ENCODE measurements around the gene RASGRF1. TPM values are rescaled to one million over a fixed set of nuclear protein-coding genes. Genes with fewer than 3 reads are reported as not detected.
A peak's percentile ranks its signal among the peaks of the same experiment; 100 is the strongest.

Gene RASGRF1
- total and polyA plus RNA-seq, 2 donors (not counting 1 experiment from before 2014, with no cell fraction given) = 0.09 TPM; not detected in 1

- Histone ChIP-seq H3K36me3 (ENCODE audit: control insufficient read depth, insufficient read depth, low read length) (no peaks in the 10 kb centered on the region), H3K9ac (ENCODE audit: insufficient read depth, low read length) (no peak overlapping the region)
- DNase-seq (ENCODE audit: low read depth in 2 of 2) = no peak
Observed at GRCh38 chr15:79010278-79010677, 80.3 kb downstream of the RASGRF1 start.

GRCh38 chr15:79009379-79009778 lies 81.2 kb downstream of the RASGRF1 start:
- no peak overlapping the region for H2AFZ ChIP-seq (ENCODE audit: low read length)
- H3K27me3 ChIP-seq (ENCODE audit: control insufficient read depth, insufficient read depth, low read length) = peaks cover 2% of the 10 kb centered on the region
- peak overlapping the region; percentile 7 for H3K9ac ChIP-seq (ENCODE audit: insufficient read depth, low read length)
- TF ChIP-seq, protein P1, sequence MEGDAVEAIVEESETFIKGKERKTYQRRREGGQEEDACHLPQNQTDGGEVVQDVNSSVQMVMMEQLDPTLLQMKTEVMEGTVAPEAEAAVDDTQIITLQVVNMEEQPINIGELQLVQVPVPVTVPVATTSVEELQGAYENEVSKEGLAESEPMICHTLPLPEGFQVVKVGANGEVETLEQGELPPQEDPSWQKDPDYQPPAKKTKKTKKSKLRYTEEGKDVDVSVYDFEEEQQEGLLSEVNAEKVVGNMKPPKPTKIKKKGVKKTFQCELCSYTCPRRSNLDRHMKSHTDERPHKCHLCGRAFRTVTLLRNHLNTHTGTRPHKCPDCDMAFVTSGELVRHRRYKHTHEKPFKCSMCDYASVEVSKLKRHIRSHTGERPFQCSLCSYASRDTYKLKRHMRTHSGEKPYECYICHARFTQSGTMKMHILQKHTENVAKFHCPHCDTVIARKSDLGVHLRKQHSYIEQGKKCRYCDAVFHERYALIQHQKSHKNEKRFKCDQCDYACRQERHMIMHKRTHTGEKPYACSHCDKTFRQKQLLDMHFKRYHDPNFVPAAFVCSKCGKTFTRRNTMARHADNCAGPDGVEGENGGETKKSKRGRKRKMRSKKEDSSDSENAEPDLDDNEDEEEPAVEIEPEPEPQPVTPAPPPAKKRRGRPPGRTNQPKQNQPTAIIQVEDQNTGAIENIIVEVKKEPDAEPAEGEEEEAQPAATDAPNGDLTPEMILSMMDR (conservative IDR thresholded peaks at IDR 0.05 in 1 of 2, IDR thresholded peaks at IDR 0.05 in 1 of 2; ENCODE audit: low read depth in 1 of 2, low read length in 2 of 2) = no peak
- no peak for TF ChIP-seq EZH2 (IDR thresholded peaks at IDR 0.05; ENCODE audit: low read length, missing control alignments)
- H3K4me2 ChIP-seq (ENCODE audit: extremely low read depth, insufficient read depth, low read length) = no peak overlapping the region
- no peak for DNase-seq (ENCODE audit: low read depth in 2 of 2)
- no peak overlapping the region for H3K27ac ChIP-seq (ENCODE audit: insufficient read depth, low read length)
- no peak overlapping the region for H3K4me3 ChIP-seq (replicated peaks in 1 of 4; ENCODE audit: control extremely low read depth in 1 of 4, insufficient read depth in 1 of 4, low read depth in 3 of 4, low read length in 4 of 4)
- no peaks in the 10 kb centered on the region for H3K36me3 ChIP-seq (ENCODE audit: control insufficient read depth, insufficient read depth, low read length)
- peaks cover 3% of the 10 kb centered on the region for H3K4me1 ChIP-seq (ENCODE audit: control insufficient read depth, extremely low read depth, insufficient read depth, low read length)
- H3K79me2 ChIP-seq (ENCODE audit: control insufficient read depth, insufficient read depth, low read length) = no peaks in the 10 kb centered on the region
- no peaks in the 10 kb centered on the region for H3K9me3 ChIP-seq (ENCODE audit: control insufficient read depth, insufficient read depth, low read depth, low read length)
- no peaks in the 10 kb centered on the region for H4K20me1 ChIP-seq (ENCODE audit: control insufficient read depth, extremely low read depth, insufficient read depth, low read length)

More at GRCh38 chr15:79010278-79010677, 80.3 kb downstream of the RASGRF1 start:
- Histone ChIP-seq H3K4me1 (ENCODE audit: control insufficient read depth, extremely low read depth, insufficient read depth, low read length) (no peaks in the 10 kb centered on the region), H3K4me3 (replicated peaks in 1 of 4; ENCODE audit: control extremely low read depth in 1 of 4, insufficient read depth in 1 of 4, low read depth in 3 of 4, low read length in 4 of 4) (no peak overlapping the region), H3K27ac (ENCODE audit: insufficient read depth, low read length) (no peak overlapping the region), H3K27me3 (ENCODE audit: control insufficient read depth, insufficient read depth, low read length) (peaks cover 2% of the 10 kb centered on the region), H4K20me1 (ENCODE audit: control insufficient read depth, extremely low read depth, insufficient read depth, low read length) (no peaks in the 10 kb centered on the region), H2AFZ (ENCODE audit: low read length) (no peak overlapping the region), H3K4me2 (ENCODE audit: extremely low read depth, insufficient read depth, low read length) (no peak overlapping the region), H3K9me3 (ENCODE audit: control insufficient read depth, insufficient read depth, low read depth, low read length) (no peaks in the 10 kb centered on the region), H3K79me2 (ENCODE audit: control insufficient read depth, insufficient read depth, low read length) (no peaks in the 10 kb centered on the region)
- TF ChIP-seq, protein P1 (conservative IDR thresholded peaks at IDR 0.05 in 1 of 2, IDR thresholded peaks at IDR 0.05 in 1 of 2; ENCODE audit: low read depth in 1 of 2, low read length in 2 of 2) = no peak
- no peak for TF ChIP-seq EZH2 (IDR thresholded peaks at IDR 0.05; ENCODE audit: low read length, missing control alignments)

- H2AFZ ChIP-seq (ENCODE audit: low read length) = no peak overlapping the region
- no peaks in the 10 kb centered on the region for H3K79me2 ChIP-seq (ENCODE audit: control insufficient read depth, insufficient read depth, low read length)
- H3K4me2 ChIP-seq (ENCODE audit: extremely low read depth, insufficient read depth, low read length) = no peak overlapping the region
- peaks cover 2% of the 10 kb centered on the region for H3K27me3 ChIP-seq (ENCODE audit: control insufficient read depth, insufficient read depth, low read length)
- H3K27ac ChIP-seq (ENCODE audit: insufficient read depth, low read length) = no peak overlapping the region
- DNase-seq (ENCODE audit: low read depth in 2 of 2) = no peak
- TF ChIP-seq, protein P1 (conservative IDR thresholded peaks at IDR 0.05 in 1 of 2, IDR thresholded peaks at IDR 0.05 in 1 of 2; ENCODE audit: low read depth in 1 of 2, low read length in 2 of 2) = no peak
- no peak for TF ChIP-seq EZH2 (IDR thresholded peaks at IDR 0.05; ENCODE audit: low read length, missing control alignments)
- peaks cover 7% of the 10 kb centered on the region for H3K4me1 ChIP-seq (ENCODE audit: control insufficient read depth, extremely low read depth, insufficient read depth, low read length)
- H3K4me3 ChIP-seq (replicated peaks in 1 of 4; ENCODE audit: control extremely low read depth in 1 of 4, insufficient read depth in 1 of 4, low read depth in 3 of 4, low read length in 4 of 4) = no peak overlapping the region
- no peaks in the 10 kb centered on the region for H4K20me1 ChIP-seq (ENCODE audit: control insufficient read depth, extremely low read depth, insufficient read depth, low read length)
- H3K9me3 ChIP-seq (ENCODE audit: control insufficient read depth, insufficient read depth, low read depth, low read length) = no peaks in the 10 kb centered on the region
- no peak overlapping the region for H3K9ac ChIP-seq (ENCODE audit: insufficient read depth, low read length)
- no peaks in the 10 kb centered on the region for H3K36me3 ChIP-seq (ENCODE audit: control insufficient read depth, insufficient read depth, low read length)
Observed at GRCh38 chr15:79008659-79009058, 81.9 kb downstream of the RASGRF1 start.
